Central memory CD4-positive, alpha-beta T cell (primary cell): ENCODE data around the gene LRMDA.
"Not testable (repeated sequence)": the region's sequence is repeated elsewhere in the genome, so short reads cannot be mapped to it uniquely, and the experiment has no call there.

Experiments used
- DNase-seq: peaks from one replicate; pipeline ENCODE4 v3.0.0; 2022

LRMDA gene

GRCh38 chr10:75508814-75509306 lies 77.4 kb downstream of the LRMDA start:
- no peak for DNase-seq

GRCh38 chr10:75509706-75510105 lies 78.3 kb downstream of the LRMDA start:
- no peak for DNase-seq

- no peak for DNase-seq
These were observed 79.6 kb downstream of the LRMDA start for GRCh38 chr10:75511011-75511410.

GRCh38 chr10:75512203-75512933 lies 80.9 kb downstream of the LRMDA start:
- no peak for DNase-seq

GRCh38 chr10:75513292-75513885 lies 82.0 kb downstream of the LRMDA start:
- no peak for DNase-seq

GRCh38 chr10:75514830-75515229 lies 83.4 kb downstream of the LRMDA start:
- DNase-seq, result no peak

- DNase-seq, result not testable (repeated sequence)
These were observed 84.7 kb downstream of the LRMDA start for GRCh38 chr10:75516154-75516553.

GRCh38 chr10:75519213-75519612 lies 87.8 kb downstream of the LRMDA start:
- not testable (repeated sequence) for DNase-seq

GRCh38 chr10:75521194-75521829 lies 89.9 kb downstream of the LRMDA start:
- DNase-seq, result not testable (repeated sequence)

- DNase-seq, result no peak
These were observed 93.6 kb downstream of the LRMDA start for GRCh38 chr10:75525067-75525466.

- no peak for DNase-seq
These were observed 94.2 kb downstream of the LRMDA start for GRCh38 chr10:75525646-75526045.

GRCh38 chr10:75527542-75527941 lies 96.1 kb downstream of the LRMDA start:
- no peak for DNase-seq

- DNase-seq, result no peak
These were observed 97.0 kb downstream of the LRMDA start for GRCh38 chr10:75528392-75528791.

GRCh38 chr10:75530299-75530698 lies 98.9 kb downstream of the LRMDA start:
- DNase-seq, result no peak

GRCh38 chr10:75531571-75532031 lies 100.2 kb downstream of the LRMDA start:
- DNase-seq, result no peak

GRCh38 chr10:75532253-75532924 lies 101.0 kb downstream of the LRMDA start:
- no peak for DNase-seq

GRCh38 chr10:75538144-75538543 lies 106.7 kb downstream of the LRMDA start:
- no peak for DNase-seq

- DNase-seq, result no peak
These were observed 107.3 kb downstream of the LRMDA start for GRCh38 chr10:75538765-75539164.

- no peak for DNase-seq
These were observed 109.0 kb downstream of the LRMDA start for GRCh38 chr10:75540357-75540966.

GRCh38 chr10:75540981-75541380 lies 109.6 kb downstream of the LRMDA start:
- no peak for DNase-seq

GRCh38 chr10:75541411-75541810 lies 110.0 kb downstream of the LRMDA start:
- no peak for DNase-seq

- DNase-seq, result no peak
These were observed 110.7 kb downstream of the LRMDA start for GRCh38 chr10:75542084-75542483.

- no peak for DNase-seq
These were observed 111.5 kb downstream of the LRMDA start for GRCh38 chr10:75542906-75543305.
